Measurements from ENCODE around the gene TRIM69. TPM values are rescaled to one million over a fixed set of nuclear protein-coding genes. Genes with fewer than 3 reads are reported as not detected.

Gene TRIM69
- total RNA-seq, 1 donor from 2014 or later = 35.4 TPM

- ATAC-seq (ENCODE audit: low read depth) (no peak), DNase-seq (no peak)
- CTCF ChIA-PET = interaction anchor here (1.1 kb wide), 1 partner anchor 212 kb away, joined by 3 read pairs; no protein-coding TSS in a partner anchor
- TF ChIP-seq CTCF (IDR thresholded peaks at IDR 0.05) = no peak
- H3K36me3 Mint-ChIP-seq (ENCODE audit: low read depth) = peaks cover 6% of the 10 kb centered on the region
- H3K27ac Mint-ChIP-seq = no peak overlapping the region
- POLR2A ChIA-PET = interaction anchor here (0.5 to 0.6 kb wide), 2 partner anchors 133 to 211 kb away, joined by 3 to 8 read pairs; no protein-coding TSS in a partner anchor
- intact Hi-C loops (cut with micrococcal nuclease) = no loop called here
- no peak overlapping the region for H3K4me3 Mint-ChIP-seq
- H3K9me3 Mint-ChIP-seq = no peaks in the 10 kb centered on the region
- no peaks in the 10 kb centered on the region for H3K27me3 Mint-ChIP-seq
- peaks cover 6% of the 10 kb centered on the region for H3K4me1 Mint-ChIP-seq
Measured at GRCh38 chr15:44788748-44789147, 52.4 kb downstream of the TRIM69 start.

GRCh38 chr15:44790215-44790614, 53.9 kb downstream of the TRIM69 start:
- Mint-ChIP-seq H3K36me3 (ENCODE audit: low read depth) (no peaks in the 10 kb centered on the region), H3K27ac (no peak overlapping the region), H3K4me1 (no peaks in the 10 kb centered on the region), H3K4me3 (no peak overlapping the region), H3K27me3 (no peaks in the 10 kb centered on the region), H3K9me3 (no peaks in the 10 kb centered on the region)
- DNase-seq (no peak), ATAC-seq (ENCODE audit: low read depth) (no peak)
- ChIA-PET POLR2A (no interaction called here), CTCF (interaction anchor here (1.3 kb wide), 1 partner anchor 211 kb away, joined by 4 read pairs; no protein-coding TSS in a partner anchor)
- no peak for TF ChIP-seq CTCF (IDR thresholded peaks at IDR 0.05)
- intact Hi-C loops (cut with micrococcal nuclease) = no loop called here

GRCh38 chr15:44790656-44791055, 54.3 kb downstream of the TRIM69 start:
- intact Hi-C loops (cut with micrococcal nuclease) = no loop called here
- no peak for TF ChIP-seq CTCF (IDR thresholded peaks at IDR 0.05)
- DNase-seq (no peak), ATAC-seq (ENCODE audit: low read depth) (no peak)
- Mint-ChIP-seq H3K9me3 (no peaks in the 10 kb centered on the region), H3K27ac (no peak overlapping the region), H3K27me3 (no peaks in the 10 kb centered on the region), H3K4me3 (no peak overlapping the region), H3K36me3 (ENCODE audit: low read depth) (no peaks in the 10 kb centered on the region), H3K4me1 (no peaks in the 10 kb centered on the region)
- POLR2A ChIA-PET = interaction anchor here (0.5 kb wide), 1 partner anchor 982 kb away, joined by 5 read pairs; no protein-coding TSS in a partner anchor
- CTCF ChIA-PET = interaction anchor here (1.3 kb wide), 1 partner anchor 212 kb away, joined by 4 read pairs; no protein-coding TSS in a partner anchor

- DNase-seq (no peak), ATAC-seq (ENCODE audit: low read depth) (no peak)
- Mint-ChIP-seq H3K36me3 (ENCODE audit: low read depth) (no peaks in the 10 kb centered on the region), H3K4me3 (no peak overlapping the region), H3K27ac (no peak overlapping the region), H3K27me3 (no peaks in the 10 kb centered on the region), H3K4me1 (no peaks in the 10 kb centered on the region), H3K9me3 (no peaks in the 10 kb centered on the region)
- ChIA-PET POLR2A (interaction anchor here (0.6 kb wide), 1 partner anchor 81 kb away, joined by 3 read pairs; the partner anchor contains the start of genes B2M and PATL2), CTCF (no interaction called here)
- intact Hi-C loops (cut with micrococcal nuclease) = no loop called here
- no peak for TF ChIP-seq CTCF (IDR thresholded peaks at IDR 0.05)
Measured at GRCh38 chr15:44792715-44793114, 56.4 kb downstream of the TRIM69 start.

GRCh38 chr15:44794072-44794471, 57.7 kb downstream of the TRIM69 start:
- TF ChIP-seq CTCF (IDR thresholded peaks at IDR 0.05) = no peak
- Mint-ChIP-seq H3K4me1 (no peaks in the 10 kb centered on the region), H3K9me3 (no peaks in the 10 kb centered on the region), H3K27ac (no peak overlapping the region), H3K36me3 (ENCODE audit: low read depth) (no peaks in the 10 kb centered on the region), H3K27me3 (no peaks in the 10 kb centered on the region), H3K4me3 (no peak overlapping the region)
- ChIA-PET POLR2A (no interaction called here), CTCF (no interaction called here)
- no peak for ATAC-seq (ENCODE audit: low read depth)
- intact Hi-C loops (cut with micrococcal nuclease) = no loop called here
- no peak for DNase-seq

Measured in activated B cell treated with CpG ODN at 0.5 μM for 24 hours (primary cell).